ENCODE measurements around the gene RHAG.

Gene RHAG

GRCh38 chr6:49570474-49571079 is 66.1 kb downstream of the RHAG start:
- DNase-seq, result no peak
- intact Hi-C loops (cut with DNase I), result no loop called here

GRCh38 chr6:49565855-49566254 is 70.8 kb downstream of the RHAG start:
- no peak for DNase-seq
- intact Hi-C loops (cut with DNase I), result no loop called here

DNA sequence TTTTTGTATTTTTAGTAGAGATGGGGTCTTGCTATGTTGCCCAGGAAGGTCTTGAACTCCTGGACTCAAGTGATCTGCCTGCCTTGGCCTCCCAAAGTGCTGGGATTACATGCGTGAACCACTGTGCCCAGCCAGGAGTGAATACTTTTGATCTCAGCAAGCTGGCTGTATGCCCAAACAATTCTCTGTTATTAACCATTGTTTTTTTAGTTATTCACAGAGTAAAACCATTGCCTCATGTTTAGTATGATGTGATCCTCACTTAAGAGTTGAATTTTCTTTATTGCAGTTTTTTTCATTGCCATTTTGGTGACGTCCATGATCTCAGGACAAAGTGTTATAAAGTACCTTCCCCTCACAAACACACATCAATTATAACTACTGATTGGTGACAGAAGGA is 71.4 kb downstream of the RHAG start:
- DNase-seq, result no peak
- intact Hi-C loops (cut with DNase I), result no loop called here

GRCh38 chr6:49564552-49564951 is 72.1 kb downstream of the RHAG start:
- intact Hi-C loops (cut with DNase I), result no loop called here
- no peak for DNase-seq

GRCh38 chr6:49563006-49563886 is 73.4 kb downstream of the RHAG start:
- intact Hi-C loops (cut with DNase I), result no loop called here
- no peak for DNase-seq

GRCh38 chr6:49558238-49558637 is 78.4 kb downstream of the RHAG start:
- no peak for DNase-seq
- intact Hi-C loops (cut with DNase I), result no loop called here

DNA sequence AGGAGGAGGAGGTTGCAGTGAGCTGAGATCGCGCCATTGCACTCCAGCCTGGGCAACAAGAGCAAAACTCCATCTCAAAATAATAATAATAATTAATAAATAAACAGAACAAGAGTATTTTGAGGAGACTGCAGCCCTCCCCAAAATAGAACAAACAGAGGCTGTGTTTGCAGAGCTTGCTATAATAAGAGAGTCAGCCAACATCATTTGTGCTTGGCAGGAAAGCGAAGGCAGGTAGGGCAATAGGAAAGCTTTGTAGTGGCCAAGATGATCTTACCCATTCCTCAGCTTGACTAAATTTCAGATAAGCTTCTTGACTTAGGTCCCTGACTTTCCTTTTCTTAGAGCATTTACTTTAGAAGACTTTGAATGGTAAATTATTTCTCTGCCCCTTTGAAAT is 79.5 kb downstream of the RHAG start:
- no peak for DNase-seq
- intact Hi-C loops (cut with DNase I), result no loop called here

DNA sequence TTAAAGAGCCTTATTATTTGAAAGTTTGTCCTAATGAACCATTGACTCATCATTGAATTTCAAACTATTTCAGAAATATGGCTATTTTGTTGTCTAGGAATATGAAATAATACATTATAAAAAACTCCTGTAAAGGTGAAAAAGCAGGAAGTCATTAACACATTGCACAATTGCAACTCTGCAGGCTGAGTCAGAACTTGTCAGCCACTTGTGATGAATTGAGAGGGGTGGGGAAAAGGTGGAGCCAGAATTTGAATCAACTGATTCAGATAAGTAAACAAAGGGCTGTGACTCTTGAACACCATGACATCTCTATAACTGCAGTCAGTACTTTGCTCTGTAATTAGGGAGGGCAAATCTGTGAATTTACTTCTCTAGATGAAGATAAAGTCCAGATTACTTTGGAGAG is 80.2 kb downstream of the RHAG start:
- DNase-seq, result no peak
- intact Hi-C loops (cut with DNase I), result no loop called here

GRCh38 chr6:49555951-49556350 is 80.7 kb downstream of the RHAG start:
- no peak for DNase-seq
- intact Hi-C loops (cut with DNase I), result no loop called here
